ENCODE measurements around the gene TSG101. TPM values are rescaled to one million over a fixed set of nuclear protein-coding genes. Genes with fewer than 3 reads are reported as not detected.

Gene TSG101
- total and polyA plus RNA-seq, 12 donors: 21.9 to 77.6 (median 68.2) TPM

- no peak for TF ChIP-seq CTCF (IDR thresholded peaks at IDR 0.05)
- Histone ChIP-seq H3K4me3 (no peak overlapping the region), H3K27me3 (no peaks in the 10 kb centered on the region), H3K4me1 (no peaks in the 10 kb centered on the region), H3K9me3 (no peaks in the 10 kb centered on the region), H3K36me3 (no peaks in the 10 kb centered on the region), H3K27ac (no peak overlapping the region)
- 81 to 84% methylated on average over 3 of the region's 3 CpGs for WGBS, 2 donors
- ATAC-seq: no peak
- intact Hi-C loops (cut with DNase I): no loop called here
- no peak for DNase-seq
Observed at GRCh38 chr11:18449251-18449650, 77.5 kb downstream of the TSG101 start.

GRCh38 chr11:18438691-18439090, 88.1 kb downstream of the TSG101 start:
- no peaks in the 10 kb centered on the region for H3K27me3 ChIP-seq
- DNase-seq (no peak), ATAC-seq (no peak)
- 75 to 80% methylated on average over 2 of the region's 2 CpGs for WGBS, 2 donors
- no peak for TF ChIP-seq CTCF (IDR thresholded peaks at IDR 0.05)
- no peaks in the 10 kb centered on the region for H3K36me3 ChIP-seq
- H3K4me1 ChIP-seq: no peaks in the 10 kb centered on the region
- no peak overlapping the region for H3K4me3 ChIP-seq
- H3K9me3 ChIP-seq: peaks cover 0 to 7% (median 0%) of the 10 kb centered on the region in 11 donors
- intact Hi-C loops (cut with DNase I): no loop called here
- H3K27ac ChIP-seq: no peak overlapping the region

Other genes with a start within 250 kb of the TSG101 start
- 10 to 100 TPM in 9 of 10 donors, 1 to 10 TPM in 1; 9.9 to 14.9 (median 12.5) TPM for gene HPS5, start 204.8 kb downstream of the TSG101 start, total RNA-seq
- gene HPS5, start 204.8 kb downstream of the TSG101 start, polyA plus RNA-seq: 1 to 10 TPM; 5.3 to 5.5 TPM
- 10 to 100 TPM; 19.6 to 27.9 (median 25.2) TPM for gene GTF2H1, start 204.4 kb downstream of the TSG101 start, total RNA-seq
- gene GTF2H1, start 204.4 kb downstream of the TSG101 start, polyA plus RNA-seq: 10 to 100 TPM; 14.9 to 15.5 TPM
- gene LDHA, start 132.4 kb downstream of the TSG101 start, total RNA-seq: 100 to 1,000 TPM; 165 to 918 (median 298) TPM
- gene LDHA, start 132.4 kb downstream of the TSG101 start, polyA plus RNA-seq: 100 to 1,000 TPM; 121 to 840 TPM
- gene LDHC, start 114.6 kb downstream of the TSG101 start, total RNA-seq: 1 to 10 TPM in 3 of 10 donors, under 1 TPM in 1, not detected in 6; 0.37 to 3.1 (median 2.6) TPM
- gene LDHC, start 114.6 kb downstream of the TSG101 start, polyA plus RNA-seq: under 1 TPM in 1 of 2 donors, not detected in 1; 0.37 TPM
- not detected for gene LDHAL6A, start 71.1 kb downstream of the TSG101 start, total RNA-seq
- not detected for gene LDHAL6A, start 71.1 kb downstream of the TSG101 start, polyA plus RNA-seq
- gene UEVLD, start 61.8 kb upstream of the TSG101 start, total RNA-seq: 10 to 100 TPM; 13.7 to 25.8 (median 18.6) TPM
- gene UEVLD, start 61.8 kb upstream of the TSG101 start, polyA plus RNA-seq: 1 to 10 TPM; 5.6 to 7.1 TPM
- 10 to 100 TPM in 6 of 10 donors, 1 to 10 TPM in 4; 7.1 to 16.6 (median 10.8) TPM for gene MISFA, start 72.8 kb upstream of the TSG101 start, total RNA-seq
- gene MISFA, start 72.8 kb upstream of the TSG101 start, polyA plus RNA-seq: 10 to 100 TPM in 1 of 2 donors, 1 to 10 TPM in 1; 1.7 to 18.4 TPM
- 10 to 100 TPM in 6 of 10 donors, 1 to 10 TPM in 4; 7.3 to 18.8 (median 10.2) TPM for gene SPTY2D1, start 107.4 kb upstream of the TSG101 start, total RNA-seq
- 1 to 10 TPM; 1.9 to 3.5 TPM for gene SPTY2D1, start 107.4 kb upstream of the TSG101 start, polyA plus RNA-seq
- gene TMEM86A, start 171.8 kb upstream of the TSG101 start, total RNA-seq: 1 to 10 TPM; 3.5 to 9.3 (median 5.9) TPM
- gene TMEM86A, start 171.8 kb upstream of the TSG101 start, polyA plus RNA-seq: 1 to 10 TPM; 2.0 to 3.3 TPM
- 1 to 10 TPM in 2 of 10 donors, under 1 TPM in 7, not detected in 1; 0.18 to 1.3 (median 0.68) TPM for gene IGSF22, start 199.2 kb upstream of the TSG101 start, total RNA-seq
- under 1 TPM; 0.30 to 0.44 TPM for gene IGSF22, start 199.2 kb upstream of the TSG101 start, polyA plus RNA-seq